GM13976 (cell line): ENCODE results near the gene SUSD1.

Experiments
- DNase-seq: peaks from one replicate; pipeline ENCODE4 v3.0.0; 2012; ENCODE audit warnings: low spot score
- CTCF ChIP-seq: IDR thresholded peaks from 2 replicates; pipeline ENCODE4 v1.5.1; 2012; ENCODE audit warnings: borderline replicate concordance, mild to moderate bottlenecking; ENCODE audit not compliant: insufficient read depth; ENCODE audit errors: extremely low read depth, missing control alignments, control extremely low read depth
- in situ Hi-C: fragments of 300-500 bp; cut with MboI; formaldehyde crosslinking; loops from one replicate; pipeline ENCODE4 v1.12.0; 2022; ENCODE audit warnings: low sequenced_read_pairs, mixed read lengths, inconsistent platforms; ENCODE audit not compliant: unreplicated experiment

SUSD1 gene

GRCh38 chr9:112056996-112057395 is 118.1 kb downstream of the SUSD1 start:
- TF ChIP-seq CTCF: no peak
- DNase-seq: no peak
- in situ Hi-C loops: no loop called here

GRCh38 chr9:112054916-112055315 is 120.2 kb downstream of the SUSD1 start:
- no peak for DNase-seq
- in situ Hi-C loops: no loop called here
- no peak for TF ChIP-seq CTCF

- in situ Hi-C loops: no loop called here
Measured at GRCh38 chr9:112051812-112052211, 123.3 kb downstream of the SUSD1 start.

GRCh38 chr9:112050544-112051475 is 124.3 kb downstream of the SUSD1 start:
- DNase-seq: no peak
- no peak for TF ChIP-seq CTCF
- in situ Hi-C loops: no loop called here

More at GRCh38 chr9:112051812-112052211, 123.3 kb downstream of the SUSD1 start:
- TF ChIP-seq CTCF: no peak
- no peak for DNase-seq

- DNase-seq: no peak
- in situ Hi-C loops: no loop called here
- TF ChIP-seq CTCF: no peak
Measured at GRCh38 chr9:112049811-112050516, 125.1 kb downstream of the SUSD1 start.

- no peak for DNase-seq
- no peak for TF ChIP-seq CTCF
- in situ Hi-C loops: no loop called here
Measured at GRCh38 chr9:112048924-112049691, 126.0 kb downstream of the SUSD1 start.
